ENCODE results near the gene OXNAD1. TPM values are rescaled to one million over a fixed set of nuclear protein-coding genes. Genes with fewer than 3 reads are reported as not detected.
"Not testable (repeated sequence)": the region's sequence is repeated elsewhere in the genome, so short reads cannot be mapped to it uniquely, and the experiment has no call there.

OXNAD1 gene
- total and polyA plus RNA-seq, 2 donors (not counting 1 experiment from before 2014, with no cell fraction given): 6.4 to 10.4 TPM

- Histone ChIP-seq H3K4me1 (ENCODE audit: control insufficient read depth, extremely low read depth, insufficient read depth, low read length) (no peaks in the 10 kb centered on the region), H3K9ac (ENCODE audit: insufficient read depth, low read length) (no peak overlapping the region), H3K27me3 (ENCODE audit: control insufficient read depth, insufficient read depth, low read length) (no peaks in the 10 kb centered on the region), H3K27ac (ENCODE audit: insufficient read depth, low read length) (no peak overlapping the region), H3K36me3 (ENCODE audit: control insufficient read depth, insufficient read depth, low read length) (peaks cover 3% of the 10 kb centered on the region), H4K20me1 (ENCODE audit: control insufficient read depth, extremely low read depth, insufficient read depth, low read length) (no peaks in the 10 kb centered on the region), H3K4me3 (replicated peaks in 1 of 4; ENCODE audit: control extremely low read depth in 1 of 4, insufficient read depth in 1 of 4, low read depth in 3 of 4, low read length in 4 of 4) (no peak overlapping the region), H3K4me2 (ENCODE audit: extremely low read depth, insufficient read depth, low read length) (no peak overlapping the region), H2AFZ (ENCODE audit: low read length) (no peak overlapping the region), H3K9me3 (ENCODE audit: control insufficient read depth, insufficient read depth, low read depth, low read length) (no peaks in the 10 kb centered on the region), H3K79me2 (ENCODE audit: control insufficient read depth, insufficient read depth, low read length) (no peaks in the 10 kb centered on the region)
- DNase-seq (ENCODE audit: low read depth in 2 of 2): peak; percentile 17 to 86
- no peak for TF ChIP-seq EZH2 (IDR thresholded peaks at IDR 0.05; ENCODE audit: low read length, missing control alignments)
- no peak for TF ChIP-seq CTCF (conservative IDR thresholded peaks at IDR 0.05 in 1 of 2, IDR thresholded peaks at IDR 0.05 in 1 of 2; ENCODE audit: low read depth in 1 of 2, low read length in 2 of 2)
Measured at GRCh38 chr3:16309558-16309957, 44.5 kb downstream of the OXNAD1 start.

- H3K9me3 ChIP-seq (ENCODE audit: control insufficient read depth, insufficient read depth, low read depth, low read length); H3K79me2 ChIP-seq (ENCODE audit: control insufficient read depth, insufficient read depth, low read length); H3K4me1 ChIP-seq (ENCODE audit: control insufficient read depth, extremely low read depth, insufficient read depth, low read length); H3K36me3 ChIP-seq (ENCODE audit: control insufficient read depth, insufficient read depth, low read length); H3K27ac ChIP-seq (ENCODE audit: insufficient read depth, low read length); H3K4me2 ChIP-seq (ENCODE audit: extremely low read depth, insufficient read depth, low read length); H3K27me3 ChIP-seq (ENCODE audit: control insufficient read depth, insufficient read depth, low read length); H3K9ac ChIP-seq (ENCODE audit: insufficient read depth, low read length); DNase-seq (ENCODE audit: low read depth in 2 of 2); H3K4me3 ChIP-seq (replicated peaks in 1 of 4; ENCODE audit: control extremely low read depth in 1 of 4, insufficient read depth in 1 of 4, low read depth in 3 of 4, low read length in 4 of 4); H4K20me1 ChIP-seq (ENCODE audit: control insufficient read depth, extremely low read depth, insufficient read depth, low read length); H2AFZ ChIP-seq (ENCODE audit: low read length): not testable (repeated sequence)
Measured at GRCh38 chr3:16310486-16310885, 45.5 kb downstream of the OXNAD1 start.

GRCh38 chr3:16311960-16312451 lies 47.0 kb downstream of the OXNAD1 start:
- no peaks in the 10 kb centered on the region for H3K36me3 ChIP-seq (ENCODE audit: control insufficient read depth, insufficient read depth, low read length)
- no peak overlapping the region for H3K27ac ChIP-seq (ENCODE audit: insufficient read depth, low read length)
- TF ChIP-seq CTCF (conservative IDR thresholded peaks at IDR 0.05 in 1 of 2, IDR thresholded peaks at IDR 0.05 in 1 of 2; ENCODE audit: low read depth in 1 of 2, low read length in 2 of 2): no peak
- TF ChIP-seq EZH2 (IDR thresholded peaks at IDR 0.05; ENCODE audit: low read length, missing control alignments): no peak
- no peaks in the 10 kb centered on the region for H3K27me3 ChIP-seq (ENCODE audit: control insufficient read depth, insufficient read depth, low read length)
- DNase-seq (ENCODE audit: low read depth in 2 of 2): peak in 1 of 2 donors; percentile 53
- H3K4me3 ChIP-seq (replicated peaks in 1 of 4; ENCODE audit: control extremely low read depth in 1 of 4, insufficient read depth in 1 of 4, low read depth in 3 of 4, low read length in 4 of 4): no peak overlapping the region
- H4K20me1 ChIP-seq (ENCODE audit: control insufficient read depth, extremely low read depth, insufficient read depth, low read length): no peaks in the 10 kb centered on the region
- no peaks in the 10 kb centered on the region for H3K79me2 ChIP-seq (ENCODE audit: control insufficient read depth, insufficient read depth, low read length)
- H3K4me1 ChIP-seq (ENCODE audit: control insufficient read depth, extremely low read depth, insufficient read depth, low read length): no peaks in the 10 kb centered on the region
- H3K9ac ChIP-seq (ENCODE audit: insufficient read depth, low read length): no peak overlapping the region
- no peak overlapping the region for H3K4me2 ChIP-seq (ENCODE audit: extremely low read depth, insufficient read depth, low read length)
- no peaks in the 10 kb centered on the region for H3K9me3 ChIP-seq (ENCODE audit: control insufficient read depth, insufficient read depth, low read depth, low read length)
- no peak overlapping the region for H2AFZ ChIP-seq (ENCODE audit: low read length)
